Activated CD8-positive, alpha-beta T cell treated with anti-CD3 and anti-CD28 coated beads, Interleukin-2, amount 10 ng/mL, durations not matched to agents 7 days and 5 days (primary cell): Measurements from ENCODE around the gene LMCD1. TPM values are rescaled to one million over a fixed set of nuclear protein-coding genes. Genes with fewer than 3 reads are reported as not detected.

Source experiments
- ATAC-seq: fragments of 150-1000 bp; cut with Tn5 transposase; one replicate; pipeline ENCODE4 v1.10.0; 2021; ENCODE audit warnings: moderate library complexity
- CTCF ChIA-PET: fragments of 350-600 bp; sonication (Branson Sonifier 250); formaldehyde crosslinking; loops from one replicate; lab custom pipeline; 2021; ENCODE audit warnings: antibody characterized with exemption; lab: Charles Lee
- POLR2A ChIA-PET: fragments of 350-600 bp; sonication (Branson Sonifier 250); formaldehyde crosslinking; loops from one replicate; lab custom pipeline; 2021; ENCODE audit warnings: antibody characterized with exemption; lab: Charles Lee
- DNase-seq: peaks from one replicate; pipeline ENCODE4 v3.0.0-alpha.2; 2020
- H3K27ac Mint-ChIP-seq: one replicate; pipeline ENCODE4 v1.8.0; 2021; ENCODE audit warnings: mild to moderate bottlenecking, mixed read lengths
- H3K27me3 Mint-ChIP-seq: one replicate; pipeline ENCODE4 v1.8.0; 2021; ENCODE audit warnings: low read depth, mixed read lengths
- H3K36me3 Mint-ChIP-seq: one replicate; pipeline ENCODE4 v1.8.0; 2021; ENCODE audit warnings: low read depth, mixed read lengths
- H3K4me1 Mint-ChIP-seq: one replicate; pipeline ENCODE4 v1.8.0; 2021; ENCODE audit warnings: low read depth, mixed read lengths
- H3K4me3 Mint-ChIP-seq: one replicate; pipeline ENCODE4 v1.8.0; 2021; ENCODE audit warnings: mild to moderate bottlenecking, mixed read lengths
- H3K9me3 Mint-ChIP-seq: one replicate; pipeline ENCODE4 v1.8.0; 2022; ENCODE audit warnings: mixed read lengths; ENCODE audit not compliant: insufficient read depth
- total RNA-seq, 2 experiments: library from RNA; stranded (reverse); gene quantifications; one replicate each; pipeline ENCODE4 v1.2.3, GENCODE V29; 2021

LMCD1 gene
- total RNA-seq, 2 experiments from 2014 or later: 0.53 to 1.2 TPM

DNA sequence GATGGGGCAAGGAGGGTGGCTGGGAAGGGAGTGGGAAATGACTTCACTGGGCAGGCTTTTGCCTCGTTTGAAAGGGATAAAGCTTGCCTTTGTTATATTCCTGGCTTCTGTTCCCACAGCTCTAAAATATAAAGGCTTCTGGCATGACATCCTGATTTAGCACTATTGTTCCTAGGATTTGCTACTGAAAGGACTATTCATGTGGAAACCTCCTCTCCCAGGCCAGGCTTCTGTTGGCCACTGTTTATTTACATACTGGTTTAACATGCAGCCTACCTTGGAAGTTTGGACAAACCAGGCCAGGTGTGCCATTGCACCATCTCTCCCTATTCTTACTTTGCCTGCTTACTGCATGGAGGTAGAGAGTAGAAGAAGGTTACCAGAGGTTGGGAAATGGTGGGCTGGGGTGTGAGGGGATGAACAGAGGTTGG lies 2.4 kb upstream of the LMCD1 start:
- H3K9me3 Mint-ChIP-seq: no peaks in the 10 kb centered on the region
- no peak overlapping the region for H3K27ac Mint-ChIP-seq
- H3K27me3 Mint-ChIP-seq: peaks cover 22% of the 10 kb centered on the region
- DNase-seq (no peak), ATAC-seq (no peak)
- peaks cover 9% of the 10 kb centered on the region for H3K4me1 Mint-ChIP-seq
- H3K36me3 Mint-ChIP-seq: no peaks in the 10 kb centered on the region
- POLR2A ChIA-PET: no interaction called here
- CTCF ChIA-PET: no interaction called here
- no peak overlapping the region for H3K4me3 Mint-ChIP-seq

GRCh38 chr3:8500319-8500988 lies 1.2 kb upstream of the LMCD1 start:
- H3K27me3 Mint-ChIP-seq: peaks cover 22% of the 10 kb centered on the region
- no peak overlapping the region for H3K27ac Mint-ChIP-seq
- ATAC-seq (no peak), DNase-seq (no peak)
- ChIA-PET CTCF (no interaction called here), POLR2A (no interaction called here)
- no peaks in the 10 kb centered on the region for H3K36me3 Mint-ChIP-seq
- H3K9me3 Mint-ChIP-seq: no peaks in the 10 kb centered on the region
- no peak overlapping the region for H3K4me3 Mint-ChIP-seq
- H3K4me1 Mint-ChIP-seq: peaks cover 9% of the 10 kb centered on the region

GRCh38 chr3:8500989-8501370 lies 643 bp upstream of the LMCD1 start:
- ATAC-seq (no peak), DNase-seq (no peak)
- CTCF ChIA-PET: no interaction called here

GRCh38 chr3:8503461-8503860 lies 1.8 kb downstream of the LMCD1 start:
- ChIA-PET CTCF (no interaction called here), POLR2A (no interaction called here)
- H3K4me1 Mint-ChIP-seq: peaks cover 9% of the 10 kb centered on the region
- H3K27ac Mint-ChIP-seq: no peak overlapping the region
- H3K36me3 Mint-ChIP-seq: no peaks in the 10 kb centered on the region
- no peak for ATAC-seq
- peaks cover 22% of the 10 kb centered on the region for H3K27me3 Mint-ChIP-seq
- H3K4me3 Mint-ChIP-seq: no peak overlapping the region
- no peak for DNase-seq
- no peaks in the 10 kb centered on the region for H3K9me3 Mint-ChIP-seq

More at GRCh38 chr3:8500989-8501370, 643 bp upstream of the LMCD1 start:
- H3K9me3 Mint-ChIP-seq: no peaks in the 10 kb centered on the region
- no peaks in the 10 kb centered on the region for H3K36me3 Mint-ChIP-seq
- POLR2A ChIA-PET: no interaction called here
- no peak overlapping the region for H3K27ac Mint-ChIP-seq
- H3K27me3 Mint-ChIP-seq: peaks cover 22% of the 10 kb centered on the region
- peaks cover 9% of the 10 kb centered on the region for H3K4me1 Mint-ChIP-seq
- peak overlapping the region; percentile 66 for H3K4me3 Mint-ChIP-seq

- CTCF ChIA-PET: no interaction called here
- POLR2A ChIA-PET: no interaction called here
- H3K9me3 Mint-ChIP-seq: no peaks in the 10 kb centered on the region
- no peak overlapping the region for H3K27ac Mint-ChIP-seq
- H3K36me3 Mint-ChIP-seq: no peaks in the 10 kb centered on the region
- H3K4me1 Mint-ChIP-seq: peaks cover 9% of the 10 kb centered on the region
- H3K4me3 Mint-ChIP-seq: no peak overlapping the region
- DNase-seq (no peak), ATAC-seq (no peak)
- peaks cover 22% of the 10 kb centered on the region for H3K27me3 Mint-ChIP-seq
These were observed 2.4 kb downstream of the LMCD1 start for GRCh38 chr3:8503871-8504610.

GRCh38 chr3:8504611-8504973 lies 3.0 kb downstream of the LMCD1 start:
- Mint-ChIP-seq H3K27ac (no peak overlapping the region), H3K27me3 (peaks cover 19% of the 10 kb centered on the region), H3K9me3 (no peaks in the 10 kb centered on the region), H3K36me3 (no peaks in the 10 kb centered on the region), H3K4me1 (peaks cover 9% of the 10 kb centered on the region), H3K4me3 (no peak overlapping the region)
- DNase-seq (no peak), ATAC-seq (no peak)
- ChIA-PET POLR2A (no interaction called here), CTCF (interaction anchor here (0.8 kb wide), 1 partner anchor 10 kb away, joined by 3 read pairs; no protein-coding TSS in a partner anchor)

DNA sequence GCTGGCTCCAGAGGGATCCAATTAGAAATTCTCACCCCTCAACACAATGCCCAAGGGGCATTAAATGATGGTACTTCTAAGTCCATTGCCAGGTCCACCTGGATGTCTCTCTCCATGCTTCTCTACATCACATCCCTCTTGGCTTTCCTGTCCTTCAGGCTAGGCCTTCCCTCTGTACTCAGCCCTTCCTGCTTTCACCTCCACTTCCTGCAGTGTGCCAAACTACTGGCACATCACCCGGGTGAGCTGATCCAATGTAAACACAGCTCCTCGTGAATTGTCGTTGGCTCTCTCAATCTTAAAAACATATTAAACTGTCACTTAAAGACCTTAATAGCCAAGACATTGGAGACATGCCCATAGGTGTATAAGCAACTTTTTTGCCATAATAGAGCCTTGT lies 4.0 kb downstream of the LMCD1 start:
- Mint-ChIP-seq H3K36me3 (no peaks in the 10 kb centered on the region), H3K4me3 (no peak overlapping the region), H3K27ac (no peak overlapping the region), H3K27me3 (peaks cover 16% of the 10 kb centered on the region), H3K4me1 (peaks cover 9% of the 10 kb centered on the region), H3K9me3 (no peaks in the 10 kb centered on the region)
- DNase-seq (no peak), ATAC-seq (no peak)
- POLR2A ChIA-PET: no interaction called here
- CTCF ChIA-PET: no interaction called here

GRCh38 chr3:8506571-8507061 lies 5.0 kb downstream of the LMCD1 start:
- Mint-ChIP-seq H3K27me3 (peaks cover 8% of the 10 kb centered on the region), H3K9me3 (no peaks in the 10 kb centered on the region), H3K27ac (no peak overlapping the region), H3K4me3 (no peak overlapping the region), H3K4me1 (peaks cover 3% of the 10 kb centered on the region), H3K36me3 (no peaks in the 10 kb centered on the region)
- no peak for ATAC-seq
- no peak for DNase-seq
- ChIA-PET CTCF (no interaction called here), POLR2A (no interaction called here)

- DNase-seq: no peak
- POLR2A ChIA-PET: no interaction called here
- no peaks in the 10 kb centered on the region for H3K36me3 Mint-ChIP-seq
- H3K9me3 Mint-ChIP-seq: no peaks in the 10 kb centered on the region
- H3K27me3 Mint-ChIP-seq: peaks cover 8% of the 10 kb centered on the region
- H3K4me3 Mint-ChIP-seq: no peak overlapping the region
- H3K4me1 Mint-ChIP-seq: no peaks in the 10 kb centered on the region
- no peak overlapping the region for H3K27ac Mint-ChIP-seq
- ATAC-seq: no peak
- CTCF ChIA-PET: no interaction called here
These were observed 5.9 kb downstream of the LMCD1 start for GRCh38 chr3:8507496-8507895.

GRCh38 chr3:8509961-8510360 lies 8.3 kb downstream of the LMCD1 start:
- H3K4me1 Mint-ChIP-seq: no peaks in the 10 kb centered on the region

GRCh38 chr3:8512234-8512633 lies 10.6 kb downstream of the LMCD1 start:
- ATAC-seq: no peak
- no peaks in the 10 kb centered on the region for H3K9me3 Mint-ChIP-seq
- H3K27ac Mint-ChIP-seq: no peak overlapping the region
- H3K4me3 Mint-ChIP-seq: no peak overlapping the region
- ChIA-PET CTCF (no interaction called here), POLR2A (no interaction called here)
- DNase-seq: no peak
- H3K4me1 Mint-ChIP-seq: no peaks in the 10 kb centered on the region
- peaks cover 10% of the 10 kb centered on the region for H3K27me3 Mint-ChIP-seq
- H3K36me3 Mint-ChIP-seq: no peaks in the 10 kb centered on the region

More at GRCh38 chr3:8509961-8510360, 8.3 kb downstream of the LMCD1 start:
- Mint-ChIP-seq H3K4me3 (no peak overlapping the region), H3K36me3 (no peaks in the 10 kb centered on the region), H3K27me3 (peaks cover 8% of the 10 kb centered on the region), H3K9me3 (no peaks in the 10 kb centered on the region), H3K27ac (no peak overlapping the region)
- ATAC-seq: no peak
- ChIA-PET POLR2A (no interaction called here), CTCF (no interaction called here)
- no peak for DNase-seq

DNA sequence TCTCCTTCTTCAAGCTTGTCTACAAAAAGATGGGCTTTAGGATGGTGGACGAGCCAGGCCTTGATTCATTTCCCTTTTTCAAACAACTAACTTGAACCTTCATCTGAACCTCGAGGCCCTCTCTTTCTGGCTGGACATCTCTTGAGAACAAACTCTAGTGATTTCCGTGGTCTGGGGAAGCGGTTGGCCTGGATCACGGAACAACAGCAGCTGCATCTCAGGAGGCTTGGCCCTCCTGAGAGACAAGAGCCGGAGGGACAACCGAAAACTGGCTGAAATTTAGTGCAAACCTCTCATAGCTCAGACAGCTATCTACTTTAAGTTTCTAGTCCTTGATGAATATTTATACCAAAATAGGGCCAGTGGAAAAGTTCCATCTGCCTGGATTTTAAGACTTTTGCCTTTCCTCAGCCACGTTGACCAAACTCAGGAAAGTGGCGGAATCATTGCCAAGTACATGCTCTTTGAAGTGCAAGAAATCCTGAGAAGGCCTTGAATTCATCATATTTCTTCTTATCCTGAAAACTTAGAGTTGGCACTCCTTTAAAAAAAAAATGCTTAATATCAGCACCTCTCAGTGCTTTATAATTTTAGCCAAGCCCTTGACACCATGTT lies 14.5 kb downstream of the LMCD1 start:
- Mint-ChIP-seq H3K36me3 (no peaks in the 10 kb centered on the region), H3K27ac (no peak overlapping the region), H3K4me1 (no peaks in the 10 kb centered on the region), H3K9me3 (no peaks in the 10 kb centered on the region), H3K27me3 (peaks cover 10% of the 10 kb centered on the region), H3K4me3 (no peak overlapping the region)
- POLR2A ChIA-PET: no interaction called here
- CTCF ChIA-PET: no interaction called here
- no peak for DNase-seq
- ATAC-seq: no peak
